Measurements from ENCODE around the gene CAMSAP2. TPM values are rescaled to one million over a fixed set of nuclear protein-coding genes. Genes with fewer than 3 reads are reported as not detected.

The CAMSAP2 gene
- total and polyA plus RNA-seq, 10 of the 15 experiments (the other 5 are each of a cell fraction or from before 2014, with no cell fraction given), result 3.9 to 19.8 (median 8.0) TPM

DNA sequence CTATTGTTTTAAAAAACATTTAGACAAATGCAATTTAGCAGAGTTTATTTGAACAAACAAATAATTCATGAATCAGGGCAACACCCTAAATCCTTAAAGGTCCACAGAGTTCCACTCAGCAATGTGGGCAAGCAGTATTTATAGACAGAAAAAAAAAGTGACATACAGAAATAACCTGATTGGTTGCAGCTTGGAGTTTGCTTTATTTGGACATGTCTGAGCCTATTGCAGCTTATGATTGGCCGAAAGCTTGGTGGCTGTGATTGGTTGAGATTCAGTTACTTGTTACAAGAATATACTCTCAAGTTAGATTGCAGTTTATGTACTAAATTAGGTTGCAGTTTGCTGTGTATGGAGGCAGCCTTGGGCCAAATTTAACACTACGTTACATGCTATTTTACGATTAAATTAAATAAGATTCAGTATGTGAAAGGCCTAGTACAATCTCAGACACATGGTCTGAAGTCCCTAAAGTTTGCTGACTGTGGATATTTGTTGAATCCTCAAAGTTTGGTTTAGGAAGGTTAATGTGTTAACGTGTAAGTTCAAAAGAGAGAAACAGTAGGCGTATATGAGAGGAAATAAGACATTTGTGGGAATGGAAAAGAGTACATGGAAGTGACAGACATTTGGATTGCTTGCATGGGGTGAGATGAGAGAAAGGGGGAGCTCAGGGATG, 6.9 kb upstream of the CAMSAP2 start:
- no peak overlapping the region for H3K4me2 ChIP-seq (ENCODE audit: control insufficient read depth, insufficient read depth)
- no peaks in the 10 kb centered on the region for H3K79me2 ChIP-seq (ENCODE audit: control insufficient read depth, insufficient read depth, low read length)
- no peak overlapping the region for H3K4me3 ChIP-seq
- WGBS (ENCODE audit: insufficient coverage, insufficient replicate concordance, low lambda C conversion rate, missing lambda C conversion rate), result 69% methylated on average over 5 of the region's 5 CpGs
- intact Hi-C loops (cut with micrococcal nuclease; ENCODE audit: unreplicated experiment), result no loop called here
- ATAC-seq (no peak; the same call in 2 of the 3 replicates), FAIRE-seq (peak; percentile 65), DNase-seq (ENCODE audit: low read depth, low spot score) (no peak)
- H4K20me1 ChIP-seq (ENCODE audit: control insufficient read depth, insufficient read depth), result no peaks in the 10 kb centered on the region
- H3K9ac ChIP-seq (ENCODE audit: control insufficient read depth, insufficient read depth, low read length), result no peak overlapping the region
- no peaks in the 10 kb centered on the region for H3K4me1 ChIP-seq (ENCODE audit: control insufficient read depth, insufficient read depth, low read length)
- H2AFZ ChIP-seq (ENCODE audit: control insufficient read depth, low read depth, low read length), result no peak overlapping the region
- H3K27ac ChIP-seq (ENCODE audit: control insufficient read depth, insufficient read depth), result no peak overlapping the region
- ChIA-PET POLR2A (interaction anchor here (0.6 to 1.6 kb wide), 3 partner anchors 39 to 50 kb away, joined by 3 read pairs; no protein-coding TSS in a partner anchor), SMC1A (ENCODE audit: uncharacterized antibody, unreplicated experiment) (interaction anchor here (0.9 to 1.5 kb wide), 7 partner anchors 23 to 71 kb away, joined by 3 to 5 read pairs (median 3); partner anchors contain the start of gene DDX59), RAD21 (ENCODE audit: unreplicated experiment) (interaction anchor here (0.8 kb wide), 1 partner anchor 110 kb away, joined by 6 read pairs; no protein-coding TSS in a partner anchor), CTCF (interaction anchor here (0.7 to 1.2 kb wide), 4 partner anchors 14 to 117 kb away, joined by 3 to 6 read pairs (median 3); no protein-coding TSS in a partner anchor)
- no TSS peak for BruUV-seq (replicated peaks)
- TF ChIP-seq HDAC6 (IDR thresholded peaks at IDR 0.05; ENCODE audit: unreplicated experiment), result no peak
- TF ChIP-seq SRF (IDR thresholded peaks at IDR 0.05; ENCODE audit: low read depth in 2 of 2, low read length in 2 of 2), result peak in 1 of 2 experiments; percentile 47; a peak in 1 of 4 replicates
- no peaks in the 10 kb centered on the region for H3K36me3 ChIP-seq (ENCODE audit: control insufficient read depth in 2 of 2, insufficient read depth in 2 of 2, low read length in 1 of 2)
- in situ Hi-C loops (cut with MboI), result no loop called here
- H3K27me3 ChIP-seq (replicated peaks in 1 of 2; ENCODE audit: control insufficient read depth in 2 of 2, insufficient read depth in 2 of 2, low read length in 1 of 2), result no peaks in the 10 kb centered on the region
- H3K9me3 ChIP-seq (replicated peaks; ENCODE audit: control insufficient read depth, insufficient read depth, low read length), result no peaks in the 10 kb centered on the region

- WGBS (ENCODE audit: insufficient coverage, insufficient replicate concordance, low lambda C conversion rate, missing lambda C conversion rate), result 63% methylated on average over 7 of the region's 7 CpGs
- ChIA-PET RAD21 (ENCODE audit: unreplicated experiment) (interaction anchor here (0.8 kb wide), 1 partner anchor 110 kb away, joined by 6 read pairs; no protein-coding TSS in a partner anchor), CTCF (interaction anchor here (0.7 to 1.2 kb wide), 3 partner anchors 42 to 118 kb away, joined by 3 read pairs; no protein-coding TSS in a partner anchor), POLR2A (interaction anchor here (0.7 to 1.6 kb wide), 2 partner anchors 39 to 264 kb away, joined by 3 to 12 read pairs; no protein-coding TSS in a partner anchor), SMC1A (ENCODE audit: uncharacterized antibody, unreplicated experiment) (interaction anchor here (0.9 to 1.4 kb wide), 6 partner anchors 16 to 71 kb away, joined by 3 to 4 read pairs (median 3); no protein-coding TSS in a partner anchor)
- no peak overlapping the region for H3K4me2 ChIP-seq (ENCODE audit: control insufficient read depth, insufficient read depth)
- ATAC-seq (no peak), FAIRE-seq (no peak), DNase-seq (ENCODE audit: low read depth, low spot score) (no peak)
- no peak overlapping the region for H2AFZ ChIP-seq (ENCODE audit: control insufficient read depth, low read depth, low read length)
- H3K36me3 ChIP-seq (ENCODE audit: control insufficient read depth in 2 of 2, insufficient read depth in 2 of 2, low read length in 1 of 2), result no peaks in the 10 kb centered on the region
- no peaks in the 10 kb centered on the region for H3K79me2 ChIP-seq (ENCODE audit: control insufficient read depth, insufficient read depth, low read length)
- H4K20me1 ChIP-seq (ENCODE audit: control insufficient read depth, insufficient read depth), result no peaks in the 10 kb centered on the region
- H3K27ac ChIP-seq (ENCODE audit: control insufficient read depth, insufficient read depth), result no peak overlapping the region
- H3K4me1 ChIP-seq (ENCODE audit: control insufficient read depth, insufficient read depth, low read length), result no peaks in the 10 kb centered on the region
- no peak for TF ChIP-seq IRF4 (IDR thresholded peaks at IDR 0.05; ENCODE audit: low read depth, low read length)
- TF ChIP-seq CHD1 (IDR thresholded peaks at IDR 0.05; ENCODE audit: low read depth, low read length), result no peak
- BruUV-seq (replicated peaks), result no TSS peak
- H3K9ac ChIP-seq (ENCODE audit: control insufficient read depth, insufficient read depth, low read length), result no peak overlapping the region
- no peak overlapping the region for H3K4me3 ChIP-seq
- H3K9me3 ChIP-seq (replicated peaks; ENCODE audit: control insufficient read depth, insufficient read depth, low read length), result no peaks in the 10 kb centered on the region
- in situ Hi-C loops (cut with MboI), result no loop called here
- no peaks in the 10 kb centered on the region for H3K27me3 ChIP-seq (replicated peaks in 1 of 2; ENCODE audit: control insufficient read depth in 2 of 2, insufficient read depth in 2 of 2, low read length in 1 of 2)
- intact Hi-C loops (cut with micrococcal nuclease; ENCODE audit: unreplicated experiment), result no loop called here
Observed at GRCh38 chr1:200732438-200732837, 6.3 kb upstream of the CAMSAP2 start.

Measured in GM12878 (cell line).